Upper lobe of left lung (tissue), 6 donors: ENCODE measurements around the gene MACROD2. TPM values are rescaled to one million over a fixed set of nuclear protein-coding genes. Genes with fewer than 3 reads are reported as not detected.

Experiments used
- ATAC-seq, 2 donors: fragments of 200-7000 bp; cut with Tn5 transposase; one replicate each; pipeline ENCODE4 v1.9.1; 2022; ENCODE audit warnings: mild to moderate bottlenecking in 2 of 2, moderate library complexity in 2 of 2; ENCODE audit not compliant: low FRiP score in 2 of 2
- DNase-seq, 2 donors: peaks; one replicate each; pipeline ENCODE4 v3.0.0-alpha.2; 2019 to 2020
- H3K27ac ChIP-seq, 4 donors: fragments of 200-600 bp; sonication (generic); one replicate each; pipeline ENCODE4 v1.5.1; 2016 to 2019
- H3K27me3 ChIP-seq, 4 donors: fragments of 200-600 bp; sonication (generic); one replicate each; pipeline ENCODE4 v1.5.1; 2017 to 2019
- H3K36me3 ChIP-seq, 4 donors: fragments of 200-600 bp; sonication (generic); one replicate each; pipeline ENCODE4 v1.5.1; 2016 to 2019
- H3K4me1 ChIP-seq, 4 donors: fragments of 200-600 bp; sonication (generic); one replicate each; pipeline ENCODE4 v1.5.1; 2018 to 2019
- H3K4me3 ChIP-seq, 4 donors: fragments of 200-600 bp; sonication (generic); one replicate each; pipeline ENCODE4 v1.5.1; 2017 to 2019; ENCODE audit warnings: mild to moderate bottlenecking in 2 of 4, moderate library complexity in 1 of 4
- H3K9me3 ChIP-seq, 4 donors: fragments of 200-600 bp; sonication (generic); one replicate each; pipeline ENCODE4 v1.5.1; 2018 to 2019
- CTCF ChIP-seq, 6 experiments: fragments of 450-650 bp in 4 of 6; fragments of 200-600 bp in 2 of 6; sonication (generic) in 2 of 6; IDR thresholded peaks; one replicate each; pipeline ENCODE4 v1.5.1; 2016 to 2019; ENCODE audit warnings: antibody characterized with exemption in 6 of 6
- EP300 ChIP-seq, 4 donors: sonication (generic); formaldehyde crosslinking; IDR thresholded peaks; one replicate each; pipeline ENCODE4 v1.5.1; 2017; ENCODE audit warnings: antibody characterized with exemption in 4 of 4, control low read depth in 2 of 4
- POLR2A ChIP-seq, 4 donors: fragments of 450-650 bp; IDR thresholded peaks; one replicate each; pipeline ENCODE4 v1.5.1; 2016 to 2017; ENCODE audit warnings: antibody characterized with exemption in 4 of 4, mild to moderate bottlenecking in 2 of 4
- POLR2AphosphoS5 ChIP-seq, 2 donors: sonication (generic); formaldehyde crosslinking; IDR thresholded peaks; one replicate each; pipeline ENCODE4 v1.5.1; 2017; ENCODE audit warnings: antibody characterized with exemption in 2 of 2
- WGBS, 2 donors: methylation state at CpG; one replicate each; pipeline ENCODE4 v1.1.5; 2017 to 2018; 5-methylcytosine and 5-hydroxymethylcytosine counted together
- total RNA-seq, 6 donors: library from RNA; depleted of rRNA in 4 of 6; stranded (reverse); fragments of >200 nt in 4 of 6; gene quantifications; one replicate each; pipeline versions ENCODE4 v1.1.0 to v1.2.1, GENCODE V29; 2016 to 2021
- donor health status: DM: no; HTN: no; CAD: no; lungs with moderate emphysema.
- donor health status: DM: no; HTN: yes; CAD: no; lungs with severe emphysema.

MACROD2 gene
- total RNA-seq, 6 donors from 2014 or later, result 20.7 to 84.3 (median 36.3) TPM

- Histone ChIP-seq H3K4me1 (no peaks in the 10 kb centered on the region), H3K4me3 (no peak overlapping the region), H3K27ac (no peak overlapping the region), H3K36me3 (no peaks in the 10 kb centered on the region), H3K27me3 (no peaks in the 10 kb centered on the region), H3K9me3 (no peaks in the 10 kb centered on the region)
- 88 to 92% methylated on average over 8 of the region's 8 CpGs for WGBS, 2 donors
- no peak for ATAC-seq
- TF ChIP-seq CTCF (IDR thresholded peaks at IDR 0.05) (no peak), EP300 (IDR thresholded peaks at IDR 0.05) (no peak), POLR2AphosphoS5 (IDR thresholded peaks at IDR 0.05) (no peak), POLR2A (IDR thresholded peaks at IDR 0.05) (no peak)
- DNase-seq, result no peak
These were observed 1658.3 kb downstream of the MACROD2 start for GRCh38 chr20:15653396-15654207.

GRCh38 chr20:15654208-15654649 is 1658.9 kb downstream of the MACROD2 start:
- H3K4me1 ChIP-seq, result no peaks in the 10 kb centered on the region
- WGBS, 2 donors, result 65 to 69% methylated on average over 2 of the region's 2 CpGs
- no peak overlapping the region for H3K4me3 ChIP-seq
- H3K9me3 ChIP-seq, result no peaks in the 10 kb centered on the region
- no peak overlapping the region for H3K27ac ChIP-seq
- H3K27me3 ChIP-seq, result no peaks in the 10 kb centered on the region
- TF ChIP-seq CTCF (IDR thresholded peaks at IDR 0.05), result peak in 4 of 6 experiments; percentile 23 to 56 (median 46)
- no peak for TF ChIP-seq POLR2A (IDR thresholded peaks at IDR 0.05)
- peak; percentile 50 to 83 for ATAC-seq
- no peak for DNase-seq
- H3K36me3 ChIP-seq, result no peaks in the 10 kb centered on the region

GRCh38 chr20:15655295-15655874 is 1660.1 kb downstream of the MACROD2 start:
- no peak overlapping the region for H3K4me3 ChIP-seq

GRCh38 chr20:15656124-15656523 is 1660.8 kb downstream of the MACROD2 start:
- no peak for TF ChIP-seq POLR2AphosphoS5 (IDR thresholded peaks at IDR 0.05)
- TF ChIP-seq POLR2A (IDR thresholded peaks at IDR 0.05), result no peak
- no peak for TF ChIP-seq CTCF (IDR thresholded peaks at IDR 0.05)
- no peak for TF ChIP-seq EP300 (IDR thresholded peaks at IDR 0.05)

More at GRCh38 chr20:15655295-15655874, 1660.1 kb downstream of the MACROD2 start:
- Histone ChIP-seq H3K27me3 (no peaks in the 10 kb centered on the region), H3K27ac (no peak overlapping the region), H3K36me3 (no peaks in the 10 kb centered on the region), H3K9me3 (no peaks in the 10 kb centered on the region), H3K4me1 (no peaks in the 10 kb centered on the region)
- DNase-seq (no peak), ATAC-seq (no peak)
- WGBS, 2 donors, result 88 to 95% methylated on average over 7 of the region's 7 CpGs
- no peak for TF ChIP-seq EP300 (IDR thresholded peaks at IDR 0.05)
- no peak for TF ChIP-seq POLR2AphosphoS5 (IDR thresholded peaks at IDR 0.05)
- TF ChIP-seq CTCF (IDR thresholded peaks at IDR 0.05), result no peak
- TF ChIP-seq POLR2A (IDR thresholded peaks at IDR 0.05), result no peak

More at GRCh38 chr20:15656124-15656523, 1660.8 kb downstream of the MACROD2 start:
- Histone ChIP-seq H3K36me3 (no peaks in the 10 kb centered on the region), H3K27ac (no peak overlapping the region), H3K4me3 (no peak overlapping the region), H3K27me3 (no peaks in the 10 kb centered on the region), H3K4me1 (no peaks in the 10 kb centered on the region), H3K9me3 (no peaks in the 10 kb centered on the region)
- no peak for DNase-seq
- 72 to 74% methylated on average over 2 of the region's 2 CpGs for WGBS, 2 donors
- ATAC-seq, result no peak
